HTERT RPE-1 (cell line): ENCODE measurements around the gene TPTE2.
"Not testable (repeated sequence)": the region's sequence is repeated elsewhere in the genome, so short reads cannot be mapped to it uniquely, and the experiment has no call there.

ENCODE experiments used
- in situ Hi-C: fragments of 300-500 bp; cut with MboI; formaldehyde crosslinking; loops from 4 replicates; pipeline ENCODE4 v1.14.3; 2020; ENCODE audit warnings: low sequenced_read_pairs

TPTE2 gene

GRCh38 chr13:19561127-19561582, at the start of gene TPTE2:
TPTE2 (minus strand) TSS chr13:19561532; CDS start chr13:19503234, 58,298 bp downstream.
- in situ Hi-C loops = not testable (repeated sequence)

GRCh38 chr13:19607523-19608078, 46.3 kb upstream of the TPTE2 start:
- in situ Hi-C loops = no loop called here

- in situ Hi-C loops = no loop called here
Measured at GRCh38 chr13:19606737-19607136, 45.4 kb upstream of the TPTE2 start.

- in situ Hi-C loops = no loop called here
Measured at GRCh38 chr13:19606152-19606551, 44.8 kb upstream of the TPTE2 start.

- in situ Hi-C loops = no loop called here
Measured at GRCh38 chr13:19605161-19605955, 44.0 kb upstream of the TPTE2 start.

- in situ Hi-C loops = no loop called here
Measured at GRCh38 chr13:19604306-19604705, 43.0 kb upstream of the TPTE2 start.

- in situ Hi-C loops = no loop called here
Measured at GRCh38 chr13:19601749-19602725, 40.7 kb upstream of the TPTE2 start.

- in situ Hi-C loops = no loop called here
Measured at GRCh38 chr13:19597523-19597922, 36.2 kb upstream of the TPTE2 start.

- in situ Hi-C loops = no loop called here
Measured at GRCh38 chr13:19596960-19597361, 35.6 kb upstream of the TPTE2 start.

GRCh38 chr13:19596086-19596485, 34.8 kb upstream of the TPTE2 start:
- in situ Hi-C loops = no loop called here

GRCh38 chr13:19592657-19593180, 31.4 kb upstream of the TPTE2 start:
- in situ Hi-C loops = no loop called here

- in situ Hi-C loops = no loop called here
Measured at GRCh38 chr13:19591864-19592263, 30.5 kb upstream of the TPTE2 start.

- in situ Hi-C loops = no loop called here
Measured at GRCh38 chr13:19590423-19590822, 29.1 kb upstream of the TPTE2 start.

GRCh38 chr13:19589312-19589711, 28.0 kb upstream of the TPTE2 start:
- in situ Hi-C loops = no loop called here

GRCh38 chr13:19587635-19588300, 26.4 kb upstream of the TPTE2 start:
- in situ Hi-C loops = no loop called here

GRCh38 chr13:19586904-19587634, 25.7 kb upstream of the TPTE2 start:
- in situ Hi-C loops = no loop called here

GRCh38 chr13:19581675-19582074, 20.3 kb upstream of the TPTE2 start:
- in situ Hi-C loops = no loop called here

- in situ Hi-C loops = no loop called here
Measured at GRCh38 chr13:19575230-19575629, 13.9 kb upstream of the TPTE2 start.

- in situ Hi-C loops = no loop called here
Measured at GRCh38 chr13:19573120-19573716, 11.9 kb upstream of the TPTE2 start.
